DND-41 (cell line): ENCODE results near the gene SHROOM1.

Source experiments
- ATAC-seq: fragments of 200-7000 bp; cut with Tn5 transposase; 3 replicates; pipeline ENCODE4 v1.9.1; 2021; ENCODE audit warnings: low read depth; ENCODE audit not compliant: insufficient read depth
- DNase-seq: peaks from one replicate; pipeline ENCODE4 v3.0.0-alpha.2; 2020
- H2AFZ ChIP-seq: 2 replicates; pipeline ENCODE4 v1.6.0; 2012; ENCODE audit warnings: low read depth, low read length
- H3K27ac ChIP-seq: 2 replicates; pipeline ENCODE4 v1.5.1; 2012; ENCODE audit warnings: low read length, inconsistent platforms
- H3K27me3 ChIP-seq: fragments of 200-600 bp; sonication (generic); 2 replicates; pipeline ENCODE4 v1.6.0; 2012; ENCODE audit warnings: low read length, mild to moderate bottlenecking, inconsistent platforms; ENCODE audit not compliant: insufficient read depth, poor library complexity
- H3K36me3 ChIP-seq: 2 replicates; pipeline ENCODE4 v1.5.1; 2012; ENCODE audit warnings: low read length, inconsistent platforms; ENCODE audit not compliant: insufficient read depth
- H3K4me1 ChIP-seq: 2 replicates; pipeline ENCODE4 v1.5.1; 2012; ENCODE audit warnings: mild to moderate bottlenecking, low read length; ENCODE audit not compliant: insufficient read depth
- H3K4me2 ChIP-seq: 2 replicates; pipeline ENCODE4 v1.6.0; 2012; ENCODE audit warnings: mild to moderate bottlenecking, moderate library complexity, low read length, inconsistent platforms; ENCODE audit not compliant: insufficient read depth
- H3K4me3 ChIP-seq, 2 experiments: fragments of 200-600 bp in 1 of 2; shearing (Covaris generic) in 1 of 2; 2 replicates each; pipeline ENCODE4 v1.5.1; 2012 to 2016; ENCODE audit warnings: inconsistent platforms in 2 of 2, low read length in 2 of 2, mild to moderate bottlenecking in 2 of 2, low read depth in 1 of 2, moderate library complexity in 1 of 2
- H3K79me2 ChIP-seq: 2 replicates; pipeline ENCODE4 v1.6.0; 2012; ENCODE audit warnings: low read length, inconsistent platforms; ENCODE audit not compliant: insufficient read depth
- H3K9ac ChIP-seq: 2 replicates; pipeline ENCODE4 v1.6.0; 2012; ENCODE audit warnings: low read depth, mild to moderate bottlenecking, inconsistent platforms, low read length, moderate library complexity
- H3K9me3 ChIP-seq: 2 replicates; pipeline ENCODE4 v1.5.1; 2012; ENCODE audit warnings: low read length, moderate library complexity, mild to moderate bottlenecking, inconsistent platforms; ENCODE audit not compliant: insufficient read depth, severe bottlenecking
- H4K20me1 ChIP-seq: 2 replicates; pipeline ENCODE4 v1.6.0; 2012; ENCODE audit warnings: low read length; ENCODE audit not compliant: insufficient read depth
- EZH2 ChIP-seq: IDR thresholded peaks from 3 replicates; pipeline ENCODE4 v1.6.1; 2012; ENCODE audit warnings: borderline replicate concordance, low read depth, mild to moderate bottlenecking, moderate library complexity, low read length, inconsistent platforms; ENCODE audit not compliant: severe bottlenecking
- TF ChIP-seq, protein P1 (sequence below): IDR thresholded peaks from 2 replicates; pipeline ENCODE4 v1.5.1; 2012; ENCODE audit warnings: borderline replicate concordance, low read length, moderate library complexity, mild to moderate bottlenecking; ENCODE audit not compliant: poor library complexity, severe bottlenecking; ENCODE audit errors: extremely low read depth

The SHROOM1 gene

DNA sequence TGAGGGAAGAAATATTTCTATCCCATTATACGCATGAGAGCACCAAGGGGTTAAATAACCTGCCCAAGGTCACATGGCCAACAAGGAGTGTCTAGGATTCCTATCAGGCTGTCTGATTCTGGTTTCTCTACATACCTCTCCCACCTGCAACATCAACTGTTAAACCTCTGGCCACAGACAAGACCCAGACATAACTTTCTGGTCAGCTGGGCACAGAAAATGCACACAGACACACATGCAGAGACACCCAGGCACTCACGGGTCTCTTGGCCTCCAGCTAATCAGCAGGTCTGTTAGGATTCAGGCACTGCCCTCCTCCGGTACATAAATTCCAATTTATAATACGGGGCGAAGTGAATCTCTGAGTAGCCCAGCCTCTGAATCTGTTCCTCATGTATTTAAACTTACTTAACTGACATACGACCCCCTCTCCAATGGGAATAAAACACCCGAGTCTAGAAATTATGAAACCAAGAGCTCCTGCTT, 54.9 kb downstream of the SHROOM1 start:
- H3K36me3 ChIP-seq, result no peaks in the 10 kb centered on the region
- TF ChIP-seq EZH2, result no peak
- TF ChIP-seq, protein P1, sequence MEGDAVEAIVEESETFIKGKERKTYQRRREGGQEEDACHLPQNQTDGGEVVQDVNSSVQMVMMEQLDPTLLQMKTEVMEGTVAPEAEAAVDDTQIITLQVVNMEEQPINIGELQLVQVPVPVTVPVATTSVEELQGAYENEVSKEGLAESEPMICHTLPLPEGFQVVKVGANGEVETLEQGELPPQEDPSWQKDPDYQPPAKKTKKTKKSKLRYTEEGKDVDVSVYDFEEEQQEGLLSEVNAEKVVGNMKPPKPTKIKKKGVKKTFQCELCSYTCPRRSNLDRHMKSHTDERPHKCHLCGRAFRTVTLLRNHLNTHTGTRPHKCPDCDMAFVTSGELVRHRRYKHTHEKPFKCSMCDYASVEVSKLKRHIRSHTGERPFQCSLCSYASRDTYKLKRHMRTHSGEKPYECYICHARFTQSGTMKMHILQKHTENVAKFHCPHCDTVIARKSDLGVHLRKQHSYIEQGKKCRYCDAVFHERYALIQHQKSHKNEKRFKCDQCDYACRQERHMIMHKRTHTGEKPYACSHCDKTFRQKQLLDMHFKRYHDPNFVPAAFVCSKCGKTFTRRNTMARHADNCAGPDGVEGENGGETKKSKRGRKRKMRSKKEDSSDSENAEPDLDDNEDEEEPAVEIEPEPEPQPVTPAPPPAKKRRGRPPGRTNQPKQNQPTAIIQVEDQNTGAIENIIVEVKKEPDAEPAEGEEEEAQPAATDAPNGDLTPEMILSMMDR, result no peak
- peak overlapping the region in 1 of 2 experiments; percentile 24; a peak in 1 of 4 replicates for H3K4me3 ChIP-seq
- DNase-seq (no peak), ATAC-seq (no peak)
- no peak overlapping the region for H3K9ac ChIP-seq
- peaks cover 30% of the 10 kb centered on the region for H3K79me2 ChIP-seq
- H2AFZ ChIP-seq, result no peak overlapping the region
- H3K27ac ChIP-seq, result no peak overlapping the region
- peak overlapping the region; percentile 96 for H3K4me2 ChIP-seq
- peaks cover 7% of the 10 kb centered on the region for H3K27me3 ChIP-seq
- no peaks in the 10 kb centered on the region for H3K9me3 ChIP-seq
- peaks cover 23% of the 10 kb centered on the region; the same call in 1 of the 2 replicates for H4K20me1 ChIP-seq
- H3K4me1 ChIP-seq, result peaks cover 29% of the 10 kb centered on the region

DNA sequence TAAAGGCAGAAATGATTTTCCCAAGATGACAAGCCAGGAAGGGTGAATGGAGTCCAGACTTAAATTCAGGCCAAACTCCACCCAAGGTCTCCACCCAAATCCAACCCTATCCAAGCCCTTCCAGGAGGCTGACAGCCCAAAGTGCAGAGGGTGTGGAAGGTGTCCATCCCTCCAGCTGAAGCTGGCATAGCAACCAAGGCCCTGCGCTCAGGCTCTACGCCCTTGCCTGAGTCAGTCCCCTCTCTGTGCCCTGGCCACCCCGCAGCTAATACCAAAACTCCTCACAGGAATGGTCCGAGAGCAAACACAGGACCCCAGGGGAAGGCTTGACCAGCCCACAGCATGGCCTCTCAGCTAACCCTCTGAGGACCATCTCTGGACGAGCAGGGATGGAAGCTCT, 55.6 kb downstream of the SHROOM1 start:
- ATAC-seq (no peak), DNase-seq (no peak)
- Histone ChIP-seq H3K4me1 (peaks cover 29% of the 10 kb centered on the region), H3K9ac (no peak overlapping the region), H2AFZ (no peak overlapping the region), H3K4me3 (no peak overlapping the region), H3K27me3 (peaks cover 5% of the 10 kb centered on the region), H3K4me2 (peak overlapping the region; percentile 96), H3K27ac (no peak overlapping the region), H3K79me2 (peaks cover 34% of the 10 kb centered on the region), H3K9me3 (no peaks in the 10 kb centered on the region), H4K20me1 (peaks cover 24% of the 10 kb centered on the region; the same call in 1 of the 2 replicates), H3K36me3 (no peaks in the 10 kb centered on the region)
- TF ChIP-seq EZH2, result no peak
- TF ChIP-seq, protein P1, result no peak

DNA sequence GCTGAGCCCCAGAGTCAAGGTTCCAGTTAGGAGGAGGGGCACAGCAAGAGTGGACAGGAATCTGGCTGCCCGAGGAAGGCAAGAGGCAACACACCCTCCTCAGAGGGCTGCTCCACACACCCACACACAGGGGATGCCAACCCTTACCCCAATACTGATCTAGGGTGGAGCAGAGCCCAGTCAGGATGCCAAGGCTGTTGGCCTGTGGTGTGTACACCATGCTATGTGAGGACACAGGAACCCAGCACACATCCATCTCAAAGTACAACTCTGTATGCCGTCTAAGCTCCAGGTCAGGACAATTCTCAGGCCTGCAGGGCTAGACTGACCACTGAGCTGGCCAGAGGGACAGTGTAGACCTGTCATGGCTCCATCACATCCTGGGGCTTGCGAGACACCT, 56.0 kb downstream of the SHROOM1 start:
- no peak for TF ChIP-seq EZH2
- Histone ChIP-seq H3K27ac (no peak overlapping the region), H2AFZ (no peak overlapping the region), H3K36me3 (no peaks in the 10 kb centered on the region), H3K4me2 (no peak overlapping the region), H3K9me3 (no peaks in the 10 kb centered on the region), H3K4me1 (peaks cover 29% of the 10 kb centered on the region), H3K4me3 (no peak overlapping the region), H3K79me2 (peaks cover 36% of the 10 kb centered on the region), H3K27me3 (peaks cover 2% of the 10 kb centered on the region), H4K20me1 (peaks cover 27% of the 10 kb centered on the region; the same call in 1 of the 2 replicates), H3K9ac (no peak overlapping the region)
- DNase-seq, result no peak
- no peak for ATAC-seq

DNA sequence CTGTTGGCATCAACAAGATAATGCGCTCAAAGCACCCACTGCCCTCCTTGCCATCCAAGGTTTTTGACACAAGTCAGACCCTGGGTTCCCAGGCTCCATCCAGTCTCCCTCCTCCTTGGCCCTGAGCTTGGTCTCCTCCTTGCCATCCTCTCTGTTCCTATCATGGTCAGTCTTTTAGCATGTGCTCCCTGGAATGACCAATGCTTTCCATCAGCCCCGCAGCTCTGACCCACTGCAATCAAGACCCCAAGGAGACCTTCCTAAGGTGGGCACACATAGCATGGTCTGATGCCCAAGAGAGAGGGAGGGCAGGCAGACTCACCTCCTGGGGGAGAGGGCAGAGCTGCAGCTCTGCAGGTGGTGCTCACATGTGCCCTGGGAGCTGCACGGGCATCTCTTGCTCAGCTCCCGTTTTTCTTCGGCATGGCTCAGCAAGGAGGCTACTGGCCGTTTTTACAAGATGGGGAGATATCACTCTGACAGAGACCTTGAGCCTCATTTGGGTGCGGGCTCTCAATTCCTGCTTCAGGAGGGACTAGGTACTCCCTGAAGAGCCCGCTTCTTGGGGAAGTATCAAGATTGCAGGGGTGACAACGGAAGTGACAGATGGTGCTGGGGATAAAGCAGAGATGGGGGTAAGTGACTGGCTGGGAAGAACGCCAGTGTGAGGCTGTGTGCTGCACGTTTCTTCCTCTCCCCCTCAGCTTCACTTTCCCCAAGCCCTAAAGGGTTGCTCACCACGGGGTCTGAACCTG, 56.7 kb downstream of the SHROOM1 start:
- no peak for TF ChIP-seq EZH2
- TF ChIP-seq, protein P1, result no peak
- no peaks in the 10 kb centered on the region for H3K9me3 ChIP-seq
- peaks cover 2% of the 10 kb centered on the region for H3K27me3 ChIP-seq
- H3K4me2 ChIP-seq, result no peak overlapping the region
- H3K36me3 ChIP-seq, result no peaks in the 10 kb centered on the region
- H2AFZ ChIP-seq, result no peak overlapping the region
- ATAC-seq (no peak), DNase-seq (no peak)
- H3K79me2 ChIP-seq, result peaks cover 38% of the 10 kb centered on the region
- no peak overlapping the region for H3K9ac ChIP-seq
- peaks cover 32% of the 10 kb centered on the region; the same call in 1 of the 2 replicates for H4K20me1 ChIP-seq
- H3K4me3 ChIP-seq, result no peak overlapping the region
- peaks cover 29% of the 10 kb centered on the region for H3K4me1 ChIP-seq
- no peak overlapping the region for H3K27ac ChIP-seq
